RWPE2 (cell line): ENCODE measurements around the gene EPS8L1.

ENCODE experiments used
- ATAC-seq: fragments of 200-7000 bp; cut with Tn5 transposase; 3 replicates; pipeline ENCODE4 v1.9.1; 2021; ENCODE audit warnings: low read depth
- DNase-seq: peaks from one replicate; pipeline ENCODE4 v3.0.0-alpha.2; 2020; ENCODE audit warnings: low spot score
- H3K27ac ChIP-seq: fragments of 450-650 bp; 2 replicates; pipeline ENCODE4 v1.5.1; 2017; ENCODE audit warnings: mild to moderate bottlenecking; ENCODE audit not compliant: poor library complexity, severe bottlenecking
- H3K27me3 ChIP-seq: fragments of 250-450 bp; sonication (Bioruptor Pico); 2 replicates; pipeline ENCODE4 v1.5.1; 2021; ENCODE audit warnings: mild to moderate bottlenecking, moderate library complexity; ENCODE audit not compliant: insufficient read depth, poor library complexity, severe bottlenecking
- H3K36me3 ChIP-seq: fragments of 250-450 bp; sonication (Bioruptor Pico); 2 replicates; pipeline ENCODE4 v1.5.1; 2020; ENCODE audit warnings: low read depth, mild to moderate bottlenecking, moderate library complexity
- H3K4me1 ChIP-seq: fragments of 250-450 bp; sonication (Bioruptor Pico); 2 replicates; pipeline ENCODE4 v1.5.1; 2021; ENCODE audit warnings: mild to moderate bottlenecking, moderate library complexity; ENCODE audit not compliant: insufficient read depth, poor library complexity, severe bottlenecking
- H3K4me3 ChIP-seq: fragments of 250-450 bp; sonication (Bioruptor Pico); 2 replicates; pipeline ENCODE4 v1.5.1; 2021; ENCODE audit warnings: mild to moderate bottlenecking, moderate library complexity; ENCODE audit not compliant: severe bottlenecking
- H3K9me3 ChIP-seq: fragments of 250-450 bp; sonication (Bioruptor Pico); 2 replicates; pipeline ENCODE4 v1.5.1; 2021; ENCODE audit warnings: mild to moderate bottlenecking, moderate library complexity; ENCODE audit not compliant: severe bottlenecking
- CTCF ChIP-seq: fragments of 450-650 bp; IDR thresholded peaks from one replicate; pipeline ENCODE4 v1.5.1; 2017; ENCODE audit warnings: mild to moderate bottlenecking, moderate library complexity; ENCODE audit not compliant: poor library complexity, severe bottlenecking

EPS8L1 gene

GRCh38 chr19:55109527-55110291 is 34.0 kb downstream of the EPS8L1 start:
- Histone ChIP-seq H3K9me3 (no peaks in the 10 kb centered on the region), H3K4me3 (no peak overlapping the region), H3K27ac (no peak overlapping the region), H3K27me3 (no peaks in the 10 kb centered on the region), H3K36me3 (no peaks in the 10 kb centered on the region), H3K4me1 (no peaks in the 10 kb centered on the region)
- no peak for ATAC-seq
- TF ChIP-seq CTCF = no peak
- DNase-seq = no peak

DNA sequence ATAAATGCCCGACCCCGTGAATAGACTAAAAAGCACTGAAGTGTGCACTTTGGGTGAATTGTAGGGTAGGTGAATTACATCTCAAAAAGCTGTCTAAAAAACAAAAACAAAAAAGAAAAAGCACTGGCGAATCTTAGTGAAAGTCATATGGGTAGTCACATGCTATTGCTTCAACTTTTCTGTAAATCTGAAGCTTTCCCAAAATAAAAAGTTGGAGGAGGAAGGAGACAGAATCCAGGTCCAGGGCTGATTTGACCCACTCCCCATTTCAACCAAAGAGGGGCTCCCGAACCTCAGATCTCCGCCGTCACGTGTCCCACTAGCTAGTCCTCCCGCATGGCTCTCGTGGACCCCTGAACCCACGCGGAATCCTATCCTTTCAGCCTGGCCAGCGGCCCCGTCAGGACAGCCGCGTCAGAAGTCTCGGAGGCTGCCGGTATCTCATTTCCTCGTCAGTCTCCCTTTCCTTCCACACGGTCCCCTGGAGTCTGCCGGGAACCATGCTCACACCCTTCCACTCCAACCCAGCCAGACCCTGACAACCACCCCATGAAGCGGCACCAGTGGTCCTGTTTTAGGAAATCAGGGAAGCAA is 35.7 kb downstream of the EPS8L1 start:
- Histone ChIP-seq H3K9me3 (no peaks in the 10 kb centered on the region), H3K4me3 (no peak overlapping the region), H3K36me3 (no peaks in the 10 kb centered on the region), H3K27ac (no peak overlapping the region), H3K4me1 (peaks cover 6% of the 10 kb centered on the region), H3K27me3 (no peaks in the 10 kb centered on the region)
- DNase-seq (no peak), ATAC-seq (no peak)
- no peak for TF ChIP-seq CTCF

GRCh38 chr19:55112246-55112776 is 36.6 kb downstream of the EPS8L1 start:
- ATAC-seq (no peak), DNase-seq (no peak)
- Histone ChIP-seq H3K27ac (no peak overlapping the region), H3K4me1 (peaks cover 6% of the 10 kb centered on the region), H3K9me3 (no peaks in the 10 kb centered on the region), H3K4me3 (no peak overlapping the region), H3K27me3 (no peaks in the 10 kb centered on the region), H3K36me3 (no peaks in the 10 kb centered on the region)
- no peak for TF ChIP-seq CTCF

- Histone ChIP-seq H3K4me1 (peaks cover 6% of the 10 kb centered on the region), H3K4me3 (no peak overlapping the region), H3K27ac (no peak overlapping the region), H3K36me3 (no peaks in the 10 kb centered on the region), H3K27me3 (no peaks in the 10 kb centered on the region), H3K9me3 (no peaks in the 10 kb centered on the region)
- TF ChIP-seq CTCF = no peak
- DNase-seq = no peak
- no peak for ATAC-seq
Observed at GRCh38 chr19:55112777-55113569, 37.3 kb downstream of the EPS8L1 start.
